ENCODE results near the gene UBE2H. TPM values are rescaled to one million over a fixed set of nuclear protein-coding genes. Genes with fewer than 3 reads are reported as not detected.

Gene UBE2H
- total RNA-seq, 1 experiment from 2014 or later = 75.1 TPM

- no peak overlapping the region for H3K27ac ChIP-seq (ENCODE audit: insufficient read length, low read depth, low read length)
- no peak overlapping the region for H3K9ac ChIP-seq (ENCODE audit: extremely low read depth, insufficient read length, low read length)
- no peak overlapping the region for H4K8ac ChIP-seq (replicated peaks; ENCODE audit: insufficient read length, low read depth, low read length)
- no peak overlapping the region for H4K91ac ChIP-seq (ENCODE audit: insufficient read length, low read depth, low read length)
- H2BK5ac ChIP-seq (ENCODE audit: insufficient read length, low read length) = no peak overlapping the region
- peaks cover 77% of the 10 kb centered on the region for H3K27me3 ChIP-seq (ENCODE audit: insufficient read depth, low read length)
- H3K14ac ChIP-seq (ENCODE audit: insufficient read depth, low read length) = no peak overlapping the region
- Mint-ChIP-seq H3K27me3 (ENCODE audit: low read depth) (peaks cover 86% of the 10 kb centered on the region), H3K27ac (no peak overlapping the region), H3K36me3 (ENCODE audit: insufficient read depth in 1 of 3, low read depth in 3 of 3) (peaks cover 0 to 3% (median 0%) of the 10 kb centered on the region in 3 experiments; a peak in 1 of 7 replicates), H3K4me1 (peaks cover 31 to 48% of the 10 kb centered on the region in 2 experiments), H3K9me3 (peaks cover 0 to 6% of the 10 kb centered on the region in 2 experiments; a peak in 1 of 5 replicates), H3K4me3 (peak overlapping the region in 1 of 2 experiments; percentile 73; a peak in 1 of 5 replicates)
- H4K20me1 ChIP-seq (ENCODE audit: control insufficient read depth, insufficient read depth, insufficient read length) = no peaks in the 10 kb centered on the region
- TF ChIP-seq CTCF (conservative IDR thresholded peaks at IDR 0.05) = no peak
- no peak overlapping the region for H2AFZ ChIP-seq (ENCODE audit: low read length)
- no peak overlapping the region for H2BK15ac ChIP-seq (ENCODE audit: low read depth, low read length)
- H3K23ac ChIP-seq (ENCODE audit: insufficient read length, low read depth, low read length) = no peak overlapping the region
- H3K18ac ChIP-seq (ENCODE audit: insufficient read length, low read depth, low read length) = no peak overlapping the region
- no peak overlapping the region for H3K4me2 ChIP-seq (ENCODE audit: insufficient read depth, insufficient read length, low read length)
- H3T11ph ChIP-seq (ENCODE audit: low read length) = no peak overlapping the region
- WGBS (ENCODE audit: extremely low coverage, insufficient read length, low lambda C conversion rate) = no CpG with 5 or more reads among the region's 25 CpGs
- peaks cover 8% of the 10 kb centered on the region; the same call in 1 of the 2 replicates for H3K4me1 ChIP-seq (ENCODE audit: insufficient read depth, low read length)
- DNase-seq = no peak
- H2AK5ac ChIP-seq (ENCODE audit: insufficient read length, low read length) = no peak overlapping the region
- no peak overlapping the region for H3K4ac ChIP-seq (ENCODE audit: low read depth, low read length)
- no peak overlapping the region for H3K56ac ChIP-seq (ENCODE audit: insufficient read length, low read depth, low read length)
- H3K23me2 ChIP-seq (ENCODE audit: insufficient read length, low read depth, low read length, poor library complexity, severe bottlenecking) = peaks cover 19% of the 10 kb centered on the region
- no peak overlapping the region for H2BK12ac ChIP-seq (ENCODE audit: insufficient read length, low read depth, low read length)
- H4K5ac ChIP-seq (ENCODE audit: insufficient read length, low read depth, low read length) = no peak overlapping the region
- no peaks in the 10 kb centered on the region for H3K79me1 ChIP-seq (ENCODE audit: insufficient read depth, low read depth, low read length, poor library complexity, severe bottlenecking)
- H2BK120ac ChIP-seq (ENCODE audit: low read depth, low read length, poor library complexity, severe bottlenecking) = no peak overlapping the region
- H2BK20ac ChIP-seq (ENCODE audit: low read depth, low read length, poor library complexity, severe bottlenecking) = no peak overlapping the region
- no peaks in the 10 kb centered on the region for H3K79me2 ChIP-seq (ENCODE audit: insufficient read depth, low read length)
- H3K9me3 ChIP-seq (ENCODE audit: control insufficient read depth, low read depth, low read length) = no peaks in the 10 kb centered on the region
Observed at GRCh38 chr7:129784437-129784782, 168.3 kb downstream of the UBE2H start.
